ENCODE results near the gene LCN15.

GRCh38 chr9:136754059-136754572 is 10.2 kb downstream of the LCN15 start:
- no peak for TF ChIP-seq CTCF (IDR thresholded peaks at IDR 0.05)
- TF ChIP-seq POLR2A (IDR thresholded peaks at IDR 0.05): no peak

Data from breast epithelium (tissue), 3 donors.